MCF 10A (cell line): ENCODE data around the gene MANEA. TPM values are rescaled to one million over a fixed set of nuclear protein-coding genes. Genes with fewer than 3 reads are reported as not detected.

Experiments
- Bru-seq: library from RNA; stranded (reverse); fragments of 400-500 nt; gene quantifications from one replicate; lab custom pipeline; 2021; lab: Mats Ljungman, UMichigan
- BruChase-seq, 2 experiments: library from RNA; stranded (reverse); fragments of 400-500 nt; gene quantifications; one replicate each; lab custom pipeline; 2021; lab: Mats Ljungman, UMichigan
- BruUV-seq: library from RNA; stranded (reverse); fragments of 400-500 nt; replicated peaks from 2 replicates; lab custom pipeline; 2021; lab: Mats Ljungman, UMichigan
- CTCF ChIA-PET: fragments of 300-600 bp; sonication (Branson Sonifier 250); formaldehyde crosslinking; extraction: SDS; loops from one replicate; lab custom pipeline; 2021; ENCODE audit warnings: antibody characterized with exemption, inconsistent platforms; lab: Yijun Ruan, JAX
- POLR2A ChIA-PET: fragments of 300-600, 350-650 bp; sonication (Branson Sonifier 250); formaldehyde crosslinking; extraction: SDS; loops from one replicate; lab custom pipeline; 2020; ENCODE audit warnings: antibody characterized with exemption, inconsistent platforms; lab: Yijun Ruan, JAX
- DNase-seq: peaks from one replicate; pipeline ENCODE4 v3.0.0-alpha.2; 2018; ENCODE audit not compliant: unreplicated experiment
- H3K27ac Mint-ChIP-seq: one replicate; pipeline ENCODE4 v1.8.0; 2022; ENCODE audit warnings: mild to moderate bottlenecking, low read depth, mixed read lengths; ENCODE audit not compliant: unreplicated experiment
- H3K27me3 Mint-ChIP-seq: one replicate; pipeline ENCODE4 v1.8.0; 2022; ENCODE audit warnings: mixed read lengths; ENCODE audit not compliant: insufficient read depth, unreplicated experiment
- H3K36me3 Mint-ChIP-seq: one replicate; pipeline ENCODE4 v1.8.0; 2022; ENCODE audit warnings: mild to moderate bottlenecking, moderate library complexity, mixed read lengths; ENCODE audit not compliant: insufficient read depth, unreplicated experiment
- H3K4me1 Mint-ChIP-seq: one replicate; pipeline ENCODE4 v1.8.0; 2022; ENCODE audit warnings: mixed read lengths; ENCODE audit not compliant: insufficient read depth, unreplicated experiment
- H3K4me3 Mint-ChIP-seq: one replicate; pipeline ENCODE4 v1.8.0; 2022; ENCODE audit warnings: mild to moderate bottlenecking, moderate library complexity, mixed read lengths; ENCODE audit not compliant: unreplicated experiment
- H3K9me3 Mint-ChIP-seq: one replicate; pipeline ENCODE4 v1.8.0; 2022; ENCODE audit warnings: mixed read lengths; ENCODE audit not compliant: unreplicated experiment
- CTCF ChIP-seq: fragments of 200-600 bp; IDR thresholded peaks from one replicate; pipeline ENCODE4 v1.8.0; 2022; ENCODE audit warnings: antibody characterized with exemption, mild to moderate bottlenecking; ENCODE audit not compliant: unreplicated experiment
- intact Hi-C: fragments of 100-400 bp; cut with micrococcal nuclease; formaldehyde crosslinking; loops from 2 replicates; pipeline ENCODE4 v1.14.1; 2022
- long read RNA-seq: library from polyadenylated mRNA; stranded (forward); transcript quantifications from one replicate; pipeline ENCODE4 v2.0.0, GENCODE V29; 2022
- total RNA-seq: library from RNA; stranded (reverse); gene quantifications from 2 replicates; pipeline ENCODE4 v1.2.3, GENCODE V29; 2022

Gene MANEA
- 4.6 and 6.0 TPM in 2 replicates for total RNA-seq
- percentile 55 among the genes with signal in this experiment for Bru-seq, nascent RNA
- BruChase-seq, experiment 1, labeled RNA remaining after a 6-hour chase: percentile 73 among the genes with signal in this experiment
- BruChase-seq, experiment 2, labeled RNA remaining after a 2-hour chase: percentile 63 among the genes with signal in this experiment
- long read RNA-seq, full-length matches to known transcripts: 15 of 17 reads
- long read RNA-seq, partial matches to known transcripts: 0 of 17 reads
- long read RNA-seq, other reads (novel, unspliced or antisense): 2 of 17 reads

GRCh38 chr6:95577304-95578105 is at the start of gene MANEA:
MANEA (plus strand) TSS chr6:95577535; CDS start chr6:95586440, 8,905 bp downstream.
- ChIA-PET CTCF (interaction anchor here (0.8 kb wide), 1 partner anchor 594 kb away, joined by 3 read pairs; no protein-coding TSS in a partner anchor), POLR2A (interaction anchor here (0.6 to 2.7 kb wide), 7 partner anchors 11 to 49 kb away, joined by 3 to 7 read pairs (median 3); no protein-coding TSS in a partner anchor)
- H3K4me3 Mint-ChIP-seq: peak within 1 kb of the TSS; percentile 98
- no peak for TF ChIP-seq CTCF
- H3K27me3 Mint-ChIP-seq: no peaks in the 10 kb centered on the region
- H3K36me3 Mint-ChIP-seq: no peaks in the 10 kb centered on the region
- BruUV-seq: no TSS peak
- H3K27ac Mint-ChIP-seq: peak within 1 kb of the TSS; percentile 99
- H3K4me1 Mint-ChIP-seq: peaks cover 13% of the 10 kb centered on the region
- intact Hi-C loops: loop anchor here (5.0 kb wide), 1 partner anchor 945 kb away; the partner anchor contains the start of gene UFL1
- no peaks in the 10 kb centered on the region for H3K9me3 Mint-ChIP-seq
- DNase-seq: peak; percentile 76

GRCh38 chr6:95529762-95530161 is 47.6 kb upstream of the MANEA start:
- DNase-seq: no peak
- Mint-ChIP-seq H3K9me3 (no peaks in the 10 kb centered on the region), H3K27ac (no peak overlapping the region), H3K4me3 (no peak overlapping the region), H3K4me1 (no peaks in the 10 kb centered on the region), H3K27me3 (peaks cover 27% of the 10 kb centered on the region), H3K36me3 (no peaks in the 10 kb centered on the region)
- intact Hi-C loops: no loop called here
- CTCF ChIA-PET: no interaction called here
- no TSS peak for BruUV-seq
- POLR2A ChIA-PET: no interaction called here
- no peak for TF ChIP-seq CTCF

- no peaks in the 10 kb centered on the region for H3K9me3 Mint-ChIP-seq
- H3K4me1 Mint-ChIP-seq: no peaks in the 10 kb centered on the region
- POLR2A ChIA-PET: no interaction called here
- intact Hi-C loops: no loop called here
- CTCF ChIA-PET: no interaction called here
- no peak for TF ChIP-seq CTCF
- peaks cover 21% of the 10 kb centered on the region for H3K27me3 Mint-ChIP-seq
- H3K4me3 Mint-ChIP-seq: no peak overlapping the region
- no peaks in the 10 kb centered on the region for H3K36me3 Mint-ChIP-seq
- DNase-seq: no peak
- H3K27ac Mint-ChIP-seq: no peak overlapping the region
- no TSS peak for BruUV-seq
Measured at GRCh38 chr6:95530176-95530819, 47.0 kb upstream of the MANEA start.

DNA sequence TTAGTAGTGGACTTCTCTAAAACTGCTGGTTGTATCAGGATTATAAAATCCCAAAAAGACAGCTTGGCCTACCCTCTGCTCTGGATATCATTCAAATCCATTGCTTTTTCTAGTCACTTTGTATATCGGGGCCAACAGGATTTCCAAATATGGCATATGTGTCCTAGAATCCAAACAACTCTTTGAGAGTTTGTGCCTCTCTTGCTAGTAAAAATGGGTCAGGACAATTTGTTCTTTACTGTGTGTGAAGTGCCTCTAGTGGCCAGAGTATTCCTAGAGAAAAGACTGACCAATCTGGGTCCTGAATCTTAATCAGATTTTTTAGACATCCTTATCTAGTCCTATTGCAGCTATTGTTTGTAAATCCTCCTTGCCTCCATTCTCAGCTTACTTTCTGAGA is 33.5 kb upstream of the MANEA start:
- POLR2A ChIA-PET: no interaction called here
- Mint-ChIP-seq H3K4me1 (no peaks in the 10 kb centered on the region), H3K27me3 (no peaks in the 10 kb centered on the region), H3K36me3 (no peaks in the 10 kb centered on the region), H3K9me3 (no peaks in the 10 kb centered on the region), H3K27ac (no peak overlapping the region), H3K4me3 (no peak overlapping the region)
- no peak for DNase-seq
- intact Hi-C loops: no loop called here
- no peak for TF ChIP-seq CTCF
- no TSS peak for BruUV-seq
- CTCF ChIA-PET: interaction anchor here (0.7 to 1.1 kb wide), 2 partner anchors 76 to 1134 kb away, joined by 3 to 4 read pairs; no protein-coding TSS in a partner anchor
